GM18499 (cell line): ENCODE data around the gene EPX.

Experiments
- ATAC-seq: cut with Tn5 transposase; IDR thresholded peaks from one replicate; pipeline ENCODE4 v1.9.1; 2021; ENCODE audit warnings: moderate number of reproducible peaks; ENCODE audit not compliant: insufficient read depth, unreplicated experiment

Gene EPX

DNA sequence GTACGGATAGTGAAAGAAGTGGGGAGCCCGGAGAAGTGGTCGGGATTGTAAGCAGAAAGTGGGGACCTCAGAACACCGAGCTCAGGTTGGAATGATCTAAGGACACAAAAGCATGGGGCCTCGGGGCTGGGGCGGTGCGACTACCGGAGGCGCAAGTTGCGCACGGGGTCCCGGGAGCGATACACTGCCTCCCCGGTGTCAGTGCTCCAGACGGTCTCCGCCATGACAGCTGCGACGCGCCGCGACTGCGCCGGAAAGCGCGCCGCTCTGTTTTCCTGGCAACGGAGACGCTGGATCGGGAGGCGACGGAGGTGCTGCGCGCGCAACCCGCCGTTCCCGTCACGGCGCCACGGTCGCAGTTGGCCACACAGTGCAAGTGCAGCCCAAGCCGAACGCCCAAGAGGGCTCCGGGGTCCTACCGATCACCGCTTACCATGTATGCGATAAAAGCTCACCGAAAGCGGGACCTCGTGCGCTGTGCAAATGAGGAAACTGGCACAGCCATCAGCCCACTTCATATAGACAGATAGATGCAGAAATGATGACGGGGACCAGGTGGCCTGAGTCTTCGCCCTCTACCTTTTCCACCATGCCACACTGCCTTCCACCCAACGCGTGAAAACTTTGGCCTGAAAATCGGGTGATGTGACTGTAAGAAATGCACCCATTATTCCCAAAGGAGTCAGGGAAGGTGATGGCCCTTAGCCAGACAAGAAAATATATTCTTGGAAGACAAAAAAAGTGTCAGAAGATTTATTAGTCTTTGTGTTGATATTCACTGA, 26.7 kb downstream of the EPX start, which contains the start of gene MKS1:
Gene MKS1, minus strand, starts transcription at position 249 of the 782 bp plus-strand sequence. Its CDS starts 25 bp downstream, at position 224.
- ATAC-seq, result peak; percentile 76

- ATAC-seq, result no peak
These were observed 27.3 kb downstream of the EPX start for GRCh38 chr17:58219789-58220183.

DNA sequence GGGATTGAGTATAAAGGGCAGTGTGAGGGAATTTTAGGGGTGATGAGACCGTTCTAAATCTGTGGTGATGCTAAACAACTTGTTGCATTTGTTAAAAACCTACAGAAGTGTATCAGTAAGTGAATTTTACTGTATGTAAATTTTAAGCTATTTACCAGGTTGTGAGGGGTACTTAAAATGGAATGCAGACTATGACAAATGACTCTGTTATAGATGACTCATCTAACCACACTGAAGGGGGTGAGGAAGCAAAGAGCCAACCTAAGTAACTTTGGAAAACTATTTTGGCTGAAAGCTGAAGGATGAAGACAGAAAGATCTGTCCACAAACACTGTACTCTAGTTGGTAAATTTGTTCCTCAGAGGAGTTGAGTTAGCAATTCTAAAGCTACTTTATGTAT, 31.8 kb downstream of the EPX start:
- no peak for ATAC-seq

DNA sequence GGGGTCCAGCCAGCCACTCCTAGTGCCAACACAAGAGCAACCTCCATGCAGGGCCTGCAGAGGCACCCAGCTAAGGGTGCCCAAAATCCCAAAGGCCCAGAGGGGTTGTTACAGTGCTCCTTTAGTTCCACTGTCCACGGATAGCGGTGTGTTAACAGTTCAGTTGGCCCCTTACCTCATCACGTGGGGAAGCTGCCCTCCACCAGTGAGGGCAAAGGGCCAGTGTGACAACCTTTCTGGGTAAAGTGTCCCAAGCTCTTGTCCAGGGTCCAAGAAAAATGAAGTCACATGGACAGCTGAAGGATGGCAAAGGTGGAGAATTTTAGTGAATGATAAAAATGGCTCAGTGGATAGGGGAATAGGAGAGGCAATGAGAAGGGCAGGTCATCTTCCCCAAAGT, 35.2 kb downstream of the EPX start:
- no peak for ATAC-seq

- no peak for ATAC-seq
These were observed 36.2 kb downstream of the EPX start for GRCh38 chr17:58228679-58229078.

GRCh38 chr17:58229384-58229783, 36.9 kb downstream of the EPX start:
- no peak for ATAC-seq

DNA sequence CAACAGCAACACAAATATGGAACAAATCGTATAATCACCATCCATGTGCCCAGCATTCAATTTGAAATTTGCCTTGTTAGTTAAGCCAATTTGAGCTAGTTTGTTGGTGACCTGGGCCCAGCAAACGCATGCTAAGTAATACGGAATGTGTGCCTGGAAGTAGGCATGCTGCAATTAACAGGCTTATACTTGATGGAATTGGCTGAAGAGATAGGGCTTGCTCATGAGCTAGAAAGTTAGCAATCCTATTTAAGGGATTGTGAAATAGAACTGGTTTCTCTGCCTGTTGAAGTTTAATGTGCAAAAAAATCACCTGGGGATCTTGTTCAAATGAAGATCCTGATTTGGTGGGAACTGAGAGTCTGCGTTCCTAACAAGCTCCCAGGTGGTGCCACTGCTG, 37.4 kb downstream of the EPX start:
- ATAC-seq, result no peak

- ATAC-seq, result no peak
These were observed 39.1 kb downstream of the EPX start for GRCh38 chr17:58231641-58232040.

- peak; percentile 55 for ATAC-seq
These were observed 40.2 kb downstream of the EPX start for GRCh38 chr17:58232707-58233156.

GRCh38 chr17:58233543-58233942, 41.0 kb downstream of the EPX start:
- no peak for ATAC-seq

- ATAC-seq, result no peak
These were observed 42.0 kb downstream of the EPX start for GRCh38 chr17:58234512-58234911.

- no peak for ATAC-seq
These were observed 43.3 kb downstream of the EPX start for GRCh38 chr17:58235821-58236220.

GRCh38 chr17:58236394-58236793, 43.9 kb downstream of the EPX start:
- no peak for ATAC-seq

DNA sequence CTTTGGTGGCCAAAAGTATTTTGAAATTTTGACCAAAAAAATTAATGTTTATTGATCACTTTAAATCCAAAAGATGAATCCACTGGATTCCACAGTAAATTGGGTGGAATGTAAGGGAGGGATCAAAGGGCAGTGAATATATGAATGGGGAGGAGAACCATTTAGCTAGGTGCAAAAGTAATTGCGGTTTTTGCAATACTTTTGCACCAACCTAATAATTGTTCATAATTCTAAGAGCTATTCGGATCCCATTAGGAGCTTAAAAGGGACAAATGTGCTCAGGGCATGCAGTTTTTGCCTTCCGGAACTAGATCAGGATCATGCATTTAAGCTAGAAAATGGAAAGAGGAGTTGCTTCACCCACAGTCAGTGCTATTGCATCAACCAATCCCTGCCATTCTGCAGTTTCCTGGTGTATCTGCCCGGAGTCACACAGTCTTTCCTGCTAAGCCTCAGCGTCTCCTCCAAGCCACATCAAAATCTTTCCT, 45.7 kb downstream of the EPX start, which contains the start of gene LPO:
Gene LPO, plus strand, starts transcription at position 438 of the 488 bp plus-strand sequence. CDS start 4,396 bp downstream, outside the sequence.
- no peak for ATAC-seq

GRCh38 chr17:58239987-58240386, 47.5 kb downstream of the EPX start:
- no peak for ATAC-seq

- ATAC-seq, result no peak
These were observed 49.8 kb downstream of the EPX start for GRCh38 chr17:58242171-58242784.

DNA sequence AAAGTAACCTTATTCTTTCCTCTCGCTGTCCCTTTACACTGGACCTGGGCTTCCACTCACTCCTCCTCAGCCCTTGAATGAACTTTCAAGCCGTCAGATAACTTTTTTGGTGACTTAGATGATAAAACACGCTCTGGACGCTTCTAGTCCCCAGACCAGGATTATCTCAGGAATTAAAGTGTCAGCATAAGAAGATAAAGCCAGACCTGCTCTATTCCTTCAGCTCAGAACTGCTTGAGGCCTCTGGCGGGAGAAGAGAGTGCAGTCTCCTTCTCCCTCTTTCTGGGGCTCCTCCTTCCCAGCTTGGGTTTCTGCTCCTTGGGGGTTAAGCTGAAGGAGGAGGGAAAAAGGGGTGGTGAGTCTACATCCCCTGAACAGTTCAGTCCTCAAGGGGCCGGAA, 52.4 kb downstream of the EPX start:
- no peak for ATAC-seq

DNA sequence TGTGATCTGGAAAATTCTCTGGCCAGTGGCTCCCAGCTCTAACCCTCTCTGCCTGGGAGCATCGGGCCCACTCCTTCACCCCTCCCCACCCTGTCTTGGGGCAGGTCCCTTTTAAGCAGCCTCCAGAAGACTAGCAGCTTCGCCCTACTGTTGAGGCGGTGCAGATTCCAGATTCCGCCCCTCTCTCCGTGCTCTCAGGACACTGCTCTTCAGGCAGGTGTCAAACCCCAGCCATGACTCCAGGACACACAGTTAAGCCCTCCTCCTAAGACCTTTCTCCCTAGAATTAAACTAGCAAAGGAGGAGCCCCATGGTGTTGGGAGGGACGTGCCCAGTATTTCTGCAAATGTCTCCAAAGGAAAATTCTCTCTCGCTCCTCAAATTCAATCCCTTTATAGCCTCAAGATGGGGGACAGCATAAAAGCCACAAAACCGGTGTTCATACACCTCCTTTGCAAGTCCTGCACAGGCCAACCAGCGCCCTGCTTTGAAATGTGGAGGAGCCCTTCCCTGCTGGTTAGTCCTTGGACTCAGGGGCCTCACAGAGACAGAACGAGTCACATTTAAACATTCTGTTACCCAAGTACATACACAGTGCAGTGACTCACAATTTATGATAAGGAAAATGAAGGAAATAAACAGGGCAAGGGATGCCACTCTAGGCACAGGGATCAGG, 53.0 kb downstream of the EPX start:
- ATAC-seq, result no peak

GRCh38 chr17:58246104-58246740, 53.7 kb downstream of the EPX start:
- no peak for ATAC-seq

- no peak for ATAC-seq
These were observed 54.3 kb downstream of the EPX start for GRCh38 chr17:58246781-58247180.
